HG03520 (cell line): ENCODE data around the gene TRAF7.

Experiments used
- ATAC-seq: cut with Tn5 transposase; IDR thresholded peaks from one replicate; pipeline ENCODE4 v1.9.1; 2021; ENCODE audit warnings: mild to moderate bottlenecking, moderate library complexity; ENCODE audit not compliant: unreplicated experiment

The TRAF7 gene

GRCh38 chr16:2212362-2213324 lies 57.1 kb downstream of the TRAF7 start:
- ATAC-seq = no peak

DNA sequence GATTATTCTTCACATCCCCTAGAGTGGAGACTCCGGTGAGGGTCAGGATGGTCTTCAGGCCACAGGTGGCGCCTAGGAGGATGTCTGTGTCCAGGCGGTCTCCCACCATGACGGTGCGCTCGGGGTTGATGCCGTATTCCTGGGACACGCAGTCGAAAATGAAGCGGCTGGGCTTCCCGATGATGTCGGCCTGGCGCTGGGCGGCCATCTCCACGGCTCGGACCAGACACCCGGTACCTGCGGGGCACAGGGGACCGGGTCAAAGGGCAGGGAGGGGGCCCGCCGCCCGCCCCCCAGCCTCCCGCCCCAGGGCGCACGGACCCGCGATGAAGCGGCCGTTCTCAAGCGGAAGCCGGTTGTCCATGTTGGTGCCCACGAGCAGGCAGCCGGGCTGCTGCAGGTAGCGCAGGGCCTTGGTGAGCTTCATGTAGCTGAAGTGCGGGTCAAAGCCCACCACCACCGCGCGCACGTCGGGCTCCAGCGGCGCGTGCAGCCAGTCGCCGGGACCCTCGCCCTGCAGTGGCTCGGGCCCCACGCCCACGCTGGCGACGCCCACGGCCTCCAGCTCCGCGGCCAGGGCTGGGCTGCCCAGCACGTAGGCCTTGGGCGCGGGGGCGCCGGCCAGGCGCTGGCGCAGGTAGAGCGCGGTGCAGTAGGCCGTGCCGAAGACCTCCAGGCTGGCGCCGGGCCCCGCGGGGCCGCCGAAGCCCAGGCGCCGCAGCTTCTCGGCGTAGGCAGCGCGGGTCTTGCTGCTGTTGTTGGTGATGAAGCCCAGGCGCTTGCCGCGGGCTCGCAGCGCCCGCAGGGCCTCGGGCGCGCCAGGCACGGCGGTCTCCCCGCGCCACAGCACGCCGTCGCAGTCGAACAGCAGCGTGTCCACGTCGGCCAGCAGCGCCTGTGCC lies 58.5 kb downstream of the TRAF7 start:
- peak; percentile 2 for ATAC-seq

- no peak for ATAC-seq
These were observed 59.1 kb downstream of the TRAF7 start, which contains the start of gene PGP for GRCh38 chr16:2214719-2214968. Gene PGP (minus strand): TSS chr16:2214840. CDS start chr16:2214777, 63 bp downstream.

GRCh38 chr16:2216330-2216729 lies 60.7 kb downstream of the TRAF7 start:
- no peak for ATAC-seq

DNA sequence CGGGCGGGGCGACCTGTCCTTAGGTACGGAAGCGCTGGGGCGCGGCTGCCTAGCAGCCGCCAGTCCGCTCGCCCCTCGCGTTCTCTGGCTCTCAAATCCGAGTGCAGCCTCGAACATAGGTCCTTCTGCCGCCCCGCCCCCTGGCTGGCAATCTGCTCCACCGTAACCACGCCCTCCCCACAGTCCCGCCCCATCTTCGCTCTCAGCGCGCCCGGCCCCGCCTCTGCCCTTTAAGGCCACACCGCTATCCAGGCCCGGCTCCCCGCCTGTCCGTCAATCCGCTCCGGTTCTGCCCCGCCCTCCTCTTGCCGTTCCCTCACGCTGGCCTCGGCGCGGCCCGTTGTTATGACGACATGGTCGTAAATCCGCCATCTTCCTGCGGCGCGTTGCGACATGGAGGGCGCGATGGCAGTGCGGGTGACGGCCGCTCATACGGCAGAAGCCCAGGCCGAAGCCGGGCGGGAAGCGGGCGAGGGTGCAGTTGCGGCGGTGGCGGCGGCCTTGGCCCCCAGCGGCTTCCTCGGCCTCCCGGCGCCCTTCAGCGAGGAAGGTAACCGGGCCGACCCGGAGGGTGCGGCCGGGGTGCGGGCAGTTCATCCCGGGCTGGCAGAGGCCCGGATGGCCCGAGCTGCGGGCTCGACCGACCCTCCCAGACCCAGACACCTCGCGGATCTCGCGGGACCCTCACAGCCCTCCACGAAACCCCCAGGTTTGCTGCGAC lies 67.8 kb downstream of the TRAF7 start, which contains the start of gene E4F1:
Gene E4F1 (plus strand): TSS at position 371 of the 721 bp plus-strand sequence. CDS start 23 bp downstream, at position 394.
- ATAC-seq = peak; percentile 88

GRCh38 chr16:2223942-2224486 lies 68.4 kb downstream of the TRAF7 start:
- ATAC-seq = peak; percentile 9

- ATAC-seq = no peak
These were observed 70.7 kb downstream of the TRAF7 start for GRCh38 chr16:2226245-2226793.

- ATAC-seq = no peak
These were observed 71.3 kb downstream of the TRAF7 start for GRCh38 chr16:2226918-2227317.
